Measurements from ENCODE around the gene PDE3A. TPM values are rescaled to one million over a fixed set of nuclear protein-coding genes. Genes with fewer than 3 reads are reported as not detected.

Gene PDE3A
- total and polyA plus RNA-seq, 7 donors, result 6.6 to 90.0 (median 56.8) TPM

- H3K4me3 ChIP-seq, result peak overlapping the region in 3 of 4 donors; percentile 5 to 20 (median 9)
- TF ChIP-seq POLR2AphosphoS5 (IDR thresholded peaks at IDR 0.05) (no peak), POLR2A (IDR thresholded peaks at IDR 0.05) (no peak), EP300 (IDR thresholded peaks at IDR 0.05) (no peak)
- TF ChIP-seq, protein P1, sequence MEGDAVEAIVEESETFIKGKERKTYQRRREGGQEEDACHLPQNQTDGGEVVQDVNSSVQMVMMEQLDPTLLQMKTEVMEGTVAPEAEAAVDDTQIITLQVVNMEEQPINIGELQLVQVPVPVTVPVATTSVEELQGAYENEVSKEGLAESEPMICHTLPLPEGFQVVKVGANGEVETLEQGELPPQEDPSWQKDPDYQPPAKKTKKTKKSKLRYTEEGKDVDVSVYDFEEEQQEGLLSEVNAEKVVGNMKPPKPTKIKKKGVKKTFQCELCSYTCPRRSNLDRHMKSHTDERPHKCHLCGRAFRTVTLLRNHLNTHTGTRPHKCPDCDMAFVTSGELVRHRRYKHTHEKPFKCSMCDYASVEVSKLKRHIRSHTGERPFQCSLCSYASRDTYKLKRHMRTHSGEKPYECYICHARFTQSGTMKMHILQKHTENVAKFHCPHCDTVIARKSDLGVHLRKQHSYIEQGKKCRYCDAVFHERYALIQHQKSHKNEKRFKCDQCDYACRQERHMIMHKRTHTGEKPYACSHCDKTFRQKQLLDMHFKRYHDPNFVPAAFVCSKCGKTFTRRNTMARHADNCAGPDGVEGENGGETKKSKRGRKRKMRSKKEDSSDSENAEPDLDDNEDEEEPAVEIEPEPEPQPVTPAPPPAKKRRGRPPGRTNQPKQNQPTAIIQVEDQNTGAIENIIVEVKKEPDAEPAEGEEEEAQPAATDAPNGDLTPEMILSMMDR (IDR thresholded peaks at IDR 0.05), result no peak
- no peaks in the 10 kb centered on the region for H3K9me3 ChIP-seq
- H3K27me3 ChIP-seq, result no peaks in the 10 kb centered on the region
- peak overlapping the region; percentile 66 to 78 (median 70) for H3K27ac ChIP-seq
- peaks cover 0 to 44% (median 15%) of the 10 kb centered on the region in 4 donors for H3K4me1 ChIP-seq
- intact Hi-C loops (cut with DNase I), result no loop called here
- 71 to 78% methylated on average over 8 of the region's 8 CpGs for WGBS, 2 donors
- DNase-seq, result no peak
- H3K36me3 ChIP-seq, result no peaks in the 10 kb centered on the region
These were observed 159.3 kb downstream of the PDE3A start for GRCh38 chr12:20527417-20528163.

DNA sequence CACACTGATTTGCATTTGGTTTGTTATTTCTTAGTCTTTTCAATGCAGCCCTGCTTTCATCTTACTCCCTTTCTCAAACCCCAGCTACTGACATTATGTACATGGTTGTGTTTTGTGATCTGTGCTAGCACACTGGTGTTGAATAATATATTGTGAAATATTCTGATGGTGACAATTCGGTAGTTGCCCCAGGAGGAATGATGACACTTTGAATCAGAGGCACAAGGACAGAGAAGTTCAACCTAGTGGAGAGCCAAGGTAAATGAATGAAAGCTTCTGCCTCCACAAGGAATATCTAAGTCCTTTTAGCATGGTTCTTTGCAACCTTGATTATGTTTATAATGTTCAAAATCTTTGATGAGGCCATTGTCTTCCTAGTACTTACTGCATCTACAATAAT is 159.9 kb downstream of the PDE3A start:
- intact Hi-C loops (cut with DNase I), result no loop called here
- Histone ChIP-seq H3K4me1 (peaks cover 0 to 41% (median 13%) of the 10 kb centered on the region in 4 donors), H3K4me3 (peak overlapping the region in 1 of 4 donors; percentile 20), H3K36me3 (no peaks in the 10 kb centered on the region), H3K27ac (peak overlapping the region; percentile 66 to 78 (median 70)), H3K9me3 (no peaks in the 10 kb centered on the region), H3K27me3 (no peaks in the 10 kb centered on the region)
- TF ChIP-seq, protein P1 (IDR thresholded peaks at IDR 0.05), result peak in 1 of 4 experiments; percentile 20
- no peak for TF ChIP-seq POLR2A (IDR thresholded peaks at IDR 0.05)
- no peak for DNase-seq
- WGBS, 2 donors, result 89 to 92% methylated on average over 1 of the region's 1 CpG

DNA sequence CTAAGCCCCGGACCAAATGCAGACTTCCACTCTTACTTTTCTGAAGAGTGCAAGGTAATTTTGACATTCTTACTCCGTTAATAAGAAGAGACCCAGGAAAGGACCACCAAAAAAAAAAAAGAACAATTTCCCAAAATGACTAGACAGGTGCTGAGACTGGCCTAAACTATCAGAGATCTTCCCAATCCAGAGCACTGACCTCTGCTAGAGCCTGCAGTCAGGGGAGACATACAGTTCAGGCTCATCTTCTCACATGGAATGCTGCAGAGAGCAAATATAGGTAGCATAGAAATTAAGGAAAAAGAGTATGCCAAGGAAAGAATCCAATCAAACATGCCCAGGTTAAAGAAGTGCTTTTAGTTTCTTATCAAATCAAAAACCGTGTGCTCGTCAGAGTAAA is 177.9 kb downstream of the PDE3A start:
- Histone ChIP-seq H3K4me1 (peaks cover 0 to 40% (median 28%) of the 10 kb centered on the region in 4 donors), H3K27me3 (no peaks in the 10 kb centered on the region), H3K9me3 (no peaks in the 10 kb centered on the region), H3K4me3 (no peak overlapping the region), H3K27ac (peak overlapping the region in 3 of 4 donors; percentile 64 to 67 (median 66)), H3K36me3 (no peaks in the 10 kb centered on the region)
- intact Hi-C loops (cut with DNase I), result no loop called here
- TF ChIP-seq, protein P1 (IDR thresholded peaks at IDR 0.05), result no peak
- TF ChIP-seq POLR2AphosphoS5 (IDR thresholded peaks at IDR 0.05) (no peak), POLR2A (IDR thresholded peaks at IDR 0.05) (no peak), EP300 (IDR thresholded peaks at IDR 0.05) (no peak)
- no peak for DNase-seq
- 69 to 70% methylated on average over 4 of the region's 4 CpGs for WGBS, 2 donors

- TF ChIP-seq POLR2A (IDR thresholded peaks at IDR 0.05) (no peak), EP300 (IDR thresholded peaks at IDR 0.05) (no peak), POLR2AphosphoS5 (IDR thresholded peaks at IDR 0.05) (no peak)
- no peak for DNase-seq
- intact Hi-C loops (cut with DNase I), result no loop called here
- Histone ChIP-seq H3K4me1 (peaks cover 0 to 40% (median 26%) of the 10 kb centered on the region in 4 donors), H3K9me3 (no peaks in the 10 kb centered on the region), H3K27me3 (no peaks in the 10 kb centered on the region), H3K27ac (peak overlapping the region; percentile 52 to 67 (median 65)), H3K36me3 (no peaks in the 10 kb centered on the region), H3K4me3 (peak overlapping the region in 1 of 4 donors; percentile 11)
- WGBS, 2 donors, result 76 to 78% methylated on average over 2 of the region's 2 CpGs
These were observed 179.7 kb downstream of the PDE3A start for GRCh38 chr12:20547816-20548575.

GRCh38 chr12:20548611-20549010 is 180.3 kb downstream of the PDE3A start:
- peak overlapping the region; percentile 52 to 67 (median 65) for H3K27ac ChIP-seq

More at GRCh38 chr12:20548611-20549010, 180.3 kb downstream of the PDE3A start:
- Histone ChIP-seq H3K4me3 (no peak overlapping the region), H3K27me3 (no peaks in the 10 kb centered on the region), H3K9me3 (no peaks in the 10 kb centered on the region), H3K36me3 (no peaks in the 10 kb centered on the region), H3K4me1 (peaks cover 0 to 40% (median 26%) of the 10 kb centered on the region in 4 donors)
- no peak for DNase-seq
- WGBS, 2 donors, result 70% methylated on average over 1 of the region's 1 CpG
- TF ChIP-seq, protein P1 (IDR thresholded peaks at IDR 0.05), result no peak
- no peak for TF ChIP-seq POLR2A (IDR thresholded peaks at IDR 0.05)
- intact Hi-C loops (cut with DNase I), result no loop called here
